ENCODE measurements around the gene PDE2A.

Gene PDE2A

GRCh38 chr11:72682238-72682857 is 8.1 kb upstream of the PDE2A start:
- no peak for DNase-seq

DNA sequence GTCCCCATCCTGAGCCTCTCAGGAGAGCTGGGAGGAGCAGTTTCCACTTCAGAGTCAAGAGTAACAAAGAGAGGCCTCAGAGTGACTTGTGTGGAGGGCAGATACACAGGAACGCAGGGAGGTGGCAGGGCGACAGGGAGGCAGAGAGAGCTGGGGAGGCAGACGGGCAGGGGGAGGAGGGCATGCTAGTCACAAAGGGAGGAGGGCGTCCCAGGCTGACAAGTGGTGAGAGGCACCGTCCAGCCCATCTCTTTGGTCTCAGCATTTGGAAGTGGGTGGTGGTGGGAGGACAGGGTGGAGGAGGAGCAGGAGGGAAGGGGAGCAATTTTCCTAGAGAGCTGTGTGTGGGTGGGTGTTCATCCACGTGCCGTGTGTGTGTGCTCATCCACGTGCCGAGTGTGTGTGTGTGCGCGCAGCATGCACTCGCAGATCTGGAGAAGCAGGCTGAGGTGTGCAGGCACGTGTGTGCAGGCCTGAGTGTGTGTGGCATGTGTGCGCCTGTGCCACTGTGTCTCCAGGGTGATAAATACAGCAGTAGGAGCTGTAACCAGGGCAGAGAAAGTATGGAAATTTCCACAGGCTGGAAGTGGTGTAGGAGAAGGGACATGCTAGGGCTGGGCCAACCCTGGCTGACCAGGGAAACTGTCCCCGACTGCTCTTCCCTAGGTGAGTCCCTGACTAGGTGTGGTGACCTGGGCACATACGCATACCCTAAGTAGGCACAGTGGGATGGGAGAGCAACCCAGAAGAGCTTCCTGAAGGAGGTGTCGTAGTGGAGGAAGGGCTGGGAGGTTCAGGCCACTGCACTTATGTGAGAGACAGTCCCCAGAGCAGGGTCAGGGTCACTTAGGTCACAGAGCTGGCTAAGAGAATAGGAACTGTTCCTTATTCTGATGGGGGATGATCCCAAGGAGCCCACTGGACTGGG is 7.3 kb upstream of the PDE2A start:
- DNase-seq: no peak

GRCh38 chr11:72680624-72681158 is 6.5 kb upstream of the PDE2A start:
- DNase-seq: no peak

DNA sequence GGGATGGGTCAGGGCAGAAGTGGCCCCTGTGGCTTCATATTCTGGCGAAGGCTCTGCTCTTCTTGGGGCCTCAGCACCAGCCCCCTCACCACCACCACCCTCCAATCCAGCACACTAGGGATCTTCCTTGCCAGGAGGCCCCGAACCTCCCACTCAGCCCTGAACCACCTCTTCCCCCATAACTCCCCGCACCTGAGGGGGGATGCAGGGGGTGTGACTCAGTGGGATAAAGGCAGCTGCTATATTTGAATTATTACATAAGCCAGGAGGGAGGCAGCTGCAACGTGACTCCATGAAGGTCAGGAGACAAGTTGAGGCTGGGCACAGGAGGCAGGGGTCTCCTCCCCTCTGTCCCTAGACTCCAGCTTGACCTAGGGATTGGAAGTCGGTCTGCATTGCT is 5.6 kb upstream of the PDE2A start:
- DNase-seq: no peak

DNA sequence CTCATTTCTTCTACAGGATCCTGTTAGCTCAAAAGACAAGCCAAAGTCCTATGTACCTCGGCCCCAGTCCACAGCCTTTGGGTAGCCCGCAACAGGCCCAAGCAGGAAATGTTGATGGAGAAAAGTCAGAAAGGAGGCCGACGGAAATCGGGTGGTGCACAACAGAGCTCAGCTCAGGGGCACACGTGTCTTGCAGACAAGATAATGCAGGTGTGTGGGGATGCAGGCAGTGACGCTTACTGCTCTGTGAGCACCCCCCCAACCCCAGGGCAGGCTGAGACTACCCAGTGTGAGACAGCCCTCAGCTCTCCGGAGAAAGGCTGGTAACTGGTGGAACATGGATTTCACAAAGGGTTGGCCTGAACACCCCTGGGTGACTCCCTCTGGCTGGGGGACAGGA is 4.3 kb upstream of the PDE2A start:
- DNase-seq: no peak

- peak; percentile 58 for DNase-seq
These were observed 2.7 kb upstream of the PDE2A start for GRCh38 chr11:72676861-72677341.

DNA sequence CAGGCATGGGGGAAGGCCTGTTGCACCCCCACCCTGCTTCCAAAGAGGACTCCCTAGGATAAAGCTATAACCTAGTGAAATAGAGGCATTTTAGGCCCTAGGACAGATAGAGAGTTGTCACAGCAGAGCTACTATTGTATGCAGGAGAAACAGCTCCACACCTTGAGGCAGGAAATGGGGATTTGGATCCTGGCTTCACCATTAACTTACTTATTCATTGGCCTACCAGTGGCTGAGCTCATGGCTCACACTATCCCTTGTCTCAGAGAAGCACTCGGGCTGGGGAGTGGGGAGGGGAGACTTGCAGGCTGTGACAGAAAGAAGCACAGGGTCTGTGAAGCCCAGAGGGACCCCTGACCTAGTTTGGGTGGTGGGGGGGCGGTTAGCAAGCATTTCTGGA is 999 bp upstream of the PDE2A start:
- DNase-seq: no peak

DNA sequence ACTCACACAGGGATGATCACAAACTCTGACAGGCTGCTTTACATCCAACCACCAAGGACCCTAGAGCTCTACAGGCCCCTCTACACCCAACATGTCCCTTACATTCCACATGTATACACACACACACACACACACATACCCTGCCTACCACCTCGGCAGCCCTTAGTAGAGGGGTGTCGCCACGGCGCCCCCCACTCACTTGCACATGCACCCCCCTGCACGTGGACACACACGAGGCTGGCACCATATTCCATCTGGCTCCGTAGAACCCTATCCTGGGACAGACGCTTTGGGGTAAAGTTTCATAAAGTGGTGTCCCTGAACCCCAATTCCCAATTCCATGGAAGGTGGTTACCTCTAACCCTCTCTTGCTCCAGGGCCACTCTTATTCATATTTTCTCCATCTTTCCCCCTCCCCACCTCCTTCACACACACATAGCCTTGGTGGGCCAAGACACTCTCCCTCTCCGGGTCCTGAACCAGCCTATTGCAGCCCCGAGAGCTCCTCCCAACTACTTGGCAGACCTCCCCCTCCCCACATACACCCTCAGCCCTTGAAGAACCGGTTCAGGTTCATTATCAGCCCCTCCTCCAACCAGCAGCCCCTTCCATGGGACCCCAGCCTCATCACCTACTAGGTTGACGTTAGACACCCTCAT is 809 bp downstream of the PDE2A start:
- no peak for DNase-seq

DNA sequence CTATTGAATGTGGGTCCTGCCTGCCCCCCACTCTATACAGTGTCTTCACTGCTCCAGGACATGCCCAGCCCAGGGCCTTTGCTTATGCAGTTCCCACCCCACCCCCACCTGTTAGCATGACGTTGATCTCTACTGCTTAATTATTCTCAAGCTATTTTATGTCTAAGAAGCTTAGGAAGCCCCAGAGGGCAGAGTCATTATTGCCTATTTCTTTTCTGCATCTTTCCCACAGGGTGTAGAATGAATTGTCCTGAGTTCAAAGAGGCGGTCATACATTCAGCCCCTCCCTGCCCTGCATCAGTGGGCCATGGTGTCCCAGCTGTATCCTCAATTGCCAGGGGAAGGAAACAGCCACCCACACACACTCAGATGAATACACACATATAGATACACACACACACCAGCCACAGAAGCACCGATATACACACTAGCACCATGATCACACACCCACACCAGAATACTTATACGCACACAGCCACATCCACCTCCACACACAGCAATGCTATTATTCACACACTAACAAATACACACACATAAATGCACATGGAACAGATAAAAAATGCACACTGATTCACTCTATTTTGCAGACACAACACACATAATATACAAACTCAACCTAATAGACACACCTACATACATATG is 1.5 kb downstream of the PDE2A start:
- DNase-seq: no peak

GRCh38 chr11:72671152-72672099 is 2.8 kb downstream of the PDE2A start:
- DNase-seq: no peak

DNA sequence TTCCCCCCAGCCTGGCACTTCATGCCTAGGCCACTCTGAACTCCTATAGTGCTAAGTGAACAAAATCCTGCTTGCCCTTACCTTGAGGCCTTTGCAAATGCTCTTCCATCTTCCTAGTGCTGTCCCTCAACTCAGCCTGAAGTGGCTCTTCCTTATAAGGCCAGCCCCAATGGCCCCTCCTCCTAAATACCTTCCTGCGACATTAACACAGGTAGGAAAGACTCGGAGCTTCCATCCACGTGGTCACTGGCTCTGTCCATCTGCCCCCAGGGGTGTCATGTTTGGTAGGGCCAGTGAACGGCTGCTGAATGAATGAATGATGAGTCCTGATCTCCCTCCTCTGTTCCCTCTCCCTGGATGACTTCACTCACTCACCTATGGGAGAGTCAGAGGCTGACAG is 4.2 kb downstream of the PDE2A start:
- DNase-seq: no peak

DNA sequence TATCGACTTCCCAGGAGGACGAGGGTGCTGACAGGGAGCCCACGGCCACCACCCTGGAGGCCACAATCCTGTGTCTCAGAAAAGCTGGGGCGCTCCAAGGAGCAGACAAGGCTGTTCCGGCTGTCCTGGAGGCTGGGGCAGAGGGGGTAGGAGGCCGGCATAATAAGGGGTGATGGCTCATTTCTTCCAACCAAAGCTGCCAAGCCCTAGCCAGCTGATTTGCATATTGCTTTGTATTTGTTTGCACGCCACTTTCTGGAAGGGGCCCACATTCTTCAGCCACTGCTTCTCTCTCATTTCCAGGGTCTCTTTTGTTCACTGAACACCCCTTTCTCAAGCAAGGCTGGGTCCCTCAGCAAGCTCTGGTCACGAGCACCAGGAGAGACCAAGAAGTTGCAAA is 4.7 kb downstream of the PDE2A start:
- no peak for DNase-seq

DNA sequence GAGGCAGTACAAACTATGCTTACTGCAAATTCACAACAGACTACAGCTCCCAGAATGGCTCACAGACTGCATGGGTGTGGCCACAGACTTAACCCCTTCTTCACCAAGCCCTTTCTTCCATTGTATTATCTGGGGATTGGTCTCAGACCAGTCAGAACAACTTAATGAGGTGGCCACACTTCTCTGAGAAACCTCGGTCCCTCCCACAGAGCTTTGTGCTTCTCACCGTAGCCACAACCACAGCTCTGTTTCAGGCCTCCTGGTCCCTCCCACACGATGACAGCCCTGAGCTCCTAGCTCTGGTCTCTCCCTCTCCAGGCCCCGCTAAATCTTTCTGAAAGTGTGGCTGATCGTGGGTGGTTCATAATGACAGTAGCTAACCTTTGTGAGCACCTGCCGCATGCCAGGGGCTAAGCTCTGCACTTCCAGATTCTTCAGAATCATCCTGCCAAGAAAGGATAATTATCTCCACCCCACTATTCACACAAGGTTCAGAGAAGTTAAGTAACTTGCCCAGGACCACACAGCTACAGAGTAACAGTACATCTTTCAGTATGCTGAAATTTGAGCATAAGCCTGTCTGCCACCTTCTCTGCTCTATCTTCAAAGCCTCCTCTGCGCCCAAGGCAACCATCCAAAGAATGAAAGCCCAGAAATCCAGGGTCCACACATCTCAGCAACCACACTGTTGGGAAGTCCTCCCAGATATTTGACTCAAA is 5.4 kb downstream of the PDE2A start:
- DNase-seq: no peak

GRCh38 chr11:72665911-72666472 is 8.2 kb downstream of the PDE2A start:
- no peak for DNase-seq

GRCh38 chr11:72662036-72662435 is 12.2 kb downstream of the PDE2A start:
- DNase-seq: no peak

GRCh38 chr11:72661486-72661885 is 12.7 kb downstream of the PDE2A start:
- no peak for DNase-seq

GRCh38 chr11:72658989-72659640 is 15.1 kb downstream of the PDE2A start:
- no peak for DNase-seq

DNA sequence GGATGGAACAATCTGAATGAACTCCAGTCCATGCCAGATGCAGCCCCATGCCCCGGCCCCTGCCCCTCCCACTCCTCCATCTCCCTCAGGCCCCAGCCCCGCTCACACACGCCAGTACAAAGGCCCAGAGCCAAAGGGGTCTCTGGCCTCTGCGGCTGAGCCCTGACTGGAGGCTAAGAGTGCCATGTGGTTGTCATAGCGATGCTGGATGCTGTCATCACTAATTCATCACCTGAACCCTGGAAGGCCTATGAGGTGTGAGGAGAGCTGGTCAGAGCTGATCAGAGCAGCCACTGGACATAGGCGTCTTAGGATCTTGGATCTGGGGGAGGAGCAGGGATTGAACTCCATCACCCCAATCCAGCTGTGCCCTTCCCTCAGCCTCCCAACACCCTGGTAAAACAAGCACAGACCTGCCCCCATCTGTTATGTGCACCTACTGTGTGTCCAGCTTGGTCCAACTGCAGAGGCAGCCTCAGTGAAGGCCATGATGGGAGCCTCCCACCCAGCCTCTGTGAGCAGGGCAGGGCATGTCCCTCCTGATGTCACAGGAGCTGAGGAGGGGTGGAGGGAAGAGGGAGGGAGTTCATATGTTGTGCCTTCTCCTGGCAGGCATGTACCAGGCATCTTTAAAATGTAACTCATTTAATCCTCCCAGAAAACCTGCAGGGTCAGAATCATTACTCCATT is 16.7 kb downstream of the PDE2A start:
- DNase-seq: no peak

DNA sequence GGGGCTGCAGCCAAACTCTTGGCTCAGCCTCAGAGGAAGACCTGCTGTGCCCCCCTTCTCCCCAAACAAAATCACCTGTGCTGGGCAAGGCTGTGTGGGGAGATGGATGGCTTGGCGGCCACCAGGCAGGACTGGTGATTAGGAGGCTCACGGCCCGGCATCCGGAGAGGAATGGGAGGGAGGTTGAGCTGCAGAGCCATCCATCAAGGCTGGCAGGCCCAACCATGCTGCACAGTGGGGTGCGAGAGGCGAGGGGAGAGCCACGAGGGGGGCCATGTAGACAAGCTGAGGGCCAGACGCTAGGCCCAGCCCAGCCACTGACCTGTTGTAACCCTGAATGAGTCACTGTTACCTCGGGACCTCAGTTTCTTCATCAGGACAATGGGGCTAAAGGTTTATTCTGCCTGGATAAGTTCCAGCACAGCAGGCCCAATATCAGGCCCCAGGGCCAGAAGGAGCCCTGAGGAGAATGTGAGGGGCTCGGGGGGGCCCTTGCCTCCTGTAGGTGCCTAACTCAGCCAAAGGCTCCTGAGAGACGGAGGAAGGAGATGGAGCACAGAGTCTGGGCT is 18.2 kb downstream of the PDE2A start:
- DNase-seq: no peak
